Astrocyte (in vitro differentiated cells and primary cell): ENCODE measurements around the gene MED22.

Source experiments
- CTCF ChIP-seq: IDR thresholded peaks from 2 replicates; pipeline ENCODE4 v1.5.1; 2011; ENCODE audit warnings: low read depth, mild to moderate bottlenecking, inconsistent platforms, low read length, moderate library complexity; ENCODE audit not compliant: insufficient read depth
- EZH2 ChIP-seq: IDR thresholded peaks from 2 replicates; pipeline ENCODE4 v1.6.1; 2012; ENCODE audit warnings: mild to moderate bottlenecking, low read length, inconsistent platforms; ENCODE audit not compliant: insufficient read depth

GRCh38 chr9:133382507-133383141 is 34.7 kb upstream of the MED22 start:
- TF ChIP-seq CTCF = no peak
- TF ChIP-seq EZH2 = no peak
